RWPE2 (cell line): Measurements from ENCODE around the gene GALNT7.

Source experiments
- ATAC-seq: fragments of 200-7000 bp; cut with Tn5 transposase; 3 replicates; pipeline ENCODE4 v1.9.1; 2021; ENCODE audit warnings: low read depth
- DNase-seq: peaks from one replicate; pipeline ENCODE4 v3.0.0-alpha.2; 2020; ENCODE audit warnings: low spot score
- H3K27ac ChIP-seq: fragments of 450-650 bp; 2 replicates; pipeline ENCODE4 v1.5.1; 2017; ENCODE audit warnings: mild to moderate bottlenecking; ENCODE audit not compliant: poor library complexity, severe bottlenecking
- H3K27me3 ChIP-seq: fragments of 250-450 bp; sonication (Bioruptor Pico); 2 replicates; pipeline ENCODE4 v1.5.1; 2021; ENCODE audit warnings: mild to moderate bottlenecking, moderate library complexity; ENCODE audit not compliant: insufficient read depth, poor library complexity, severe bottlenecking
- H3K36me3 ChIP-seq: fragments of 250-450 bp; sonication (Bioruptor Pico); 2 replicates; pipeline ENCODE4 v1.5.1; 2020; ENCODE audit warnings: low read depth, mild to moderate bottlenecking, moderate library complexity
- H3K4me1 ChIP-seq: fragments of 250-450 bp; sonication (Bioruptor Pico); 2 replicates; pipeline ENCODE4 v1.5.1; 2021; ENCODE audit warnings: mild to moderate bottlenecking, moderate library complexity; ENCODE audit not compliant: insufficient read depth, poor library complexity, severe bottlenecking
- H3K4me3 ChIP-seq: fragments of 250-450 bp; sonication (Bioruptor Pico); 2 replicates; pipeline ENCODE4 v1.5.1; 2021; ENCODE audit warnings: mild to moderate bottlenecking, moderate library complexity; ENCODE audit not compliant: severe bottlenecking
- H3K9me3 ChIP-seq: fragments of 250-450 bp; sonication (Bioruptor Pico); 2 replicates; pipeline ENCODE4 v1.5.1; 2021; ENCODE audit warnings: mild to moderate bottlenecking, moderate library complexity; ENCODE audit not compliant: severe bottlenecking
- TF ChIP-seq, protein P1 (sequence below): fragments of 450-650 bp; IDR thresholded peaks from one replicate; pipeline ENCODE4 v1.5.1; 2017; ENCODE audit warnings: mild to moderate bottlenecking, moderate library complexity; ENCODE audit not compliant: poor library complexity, severe bottlenecking

The GALNT7 gene

DNA sequence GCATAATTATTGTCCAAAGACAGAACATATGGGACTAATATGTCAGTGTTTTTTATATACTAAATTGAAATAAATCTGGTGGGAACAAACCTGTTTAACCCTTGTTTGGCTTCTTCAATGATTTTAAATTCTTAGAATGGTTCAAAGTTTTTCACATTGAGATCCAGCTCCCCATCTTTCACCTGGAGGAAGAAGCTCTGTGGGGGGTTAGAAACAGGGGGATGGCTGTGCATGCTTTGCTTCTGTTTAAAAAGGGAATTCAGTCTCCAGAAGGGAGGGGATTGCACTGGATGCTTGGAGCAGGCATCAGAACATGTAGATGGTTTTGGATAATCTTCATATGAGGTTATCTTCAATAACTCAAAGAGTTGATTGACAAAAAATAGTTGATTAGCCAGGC lies 72.1 kb downstream of the GALNT7 start:
- no peak overlapping the region for H3K4me3 ChIP-seq
- H3K4me1 ChIP-seq: peaks cover 14% of the 10 kb centered on the region
- H3K36me3 ChIP-seq: no peaks in the 10 kb centered on the region

DNA sequence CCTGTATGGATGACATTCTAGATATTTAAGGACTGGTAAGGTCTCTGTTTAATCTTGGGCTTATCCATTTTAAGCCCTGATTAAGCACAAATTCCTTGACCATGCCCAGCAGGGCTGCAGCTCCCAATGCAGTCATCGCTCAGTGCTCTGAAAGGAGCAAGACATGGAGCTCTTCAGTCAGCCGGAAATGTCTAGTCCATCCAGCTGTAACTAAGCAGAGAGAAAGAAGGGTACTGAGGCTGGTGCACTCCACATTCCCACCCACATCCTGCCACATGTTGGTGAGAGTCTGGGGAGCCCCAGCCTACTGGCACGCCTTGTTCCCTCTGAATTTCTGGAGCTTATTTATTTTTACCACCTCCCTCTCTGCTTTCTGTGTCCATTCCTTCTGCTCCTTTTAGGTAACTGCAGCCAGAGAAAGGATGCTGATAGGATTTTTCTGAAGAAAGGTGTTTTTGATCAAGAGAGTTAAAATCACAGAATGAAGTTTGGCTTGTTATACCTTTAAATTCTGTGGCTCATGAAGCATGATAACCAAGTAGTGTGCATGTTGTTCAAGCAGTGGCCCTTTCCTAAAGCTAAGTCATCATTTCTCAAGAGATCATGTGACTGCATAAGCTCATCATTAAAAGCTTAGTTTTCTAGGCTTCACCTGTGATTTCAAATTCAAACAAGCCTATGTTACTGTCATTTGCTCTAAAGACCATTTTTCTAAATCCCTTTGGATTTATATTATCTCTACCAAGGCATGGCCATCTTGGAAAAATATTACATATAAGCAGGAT lies 74.0 kb downstream of the GALNT7 start:
- TF ChIP-seq, protein P1, sequence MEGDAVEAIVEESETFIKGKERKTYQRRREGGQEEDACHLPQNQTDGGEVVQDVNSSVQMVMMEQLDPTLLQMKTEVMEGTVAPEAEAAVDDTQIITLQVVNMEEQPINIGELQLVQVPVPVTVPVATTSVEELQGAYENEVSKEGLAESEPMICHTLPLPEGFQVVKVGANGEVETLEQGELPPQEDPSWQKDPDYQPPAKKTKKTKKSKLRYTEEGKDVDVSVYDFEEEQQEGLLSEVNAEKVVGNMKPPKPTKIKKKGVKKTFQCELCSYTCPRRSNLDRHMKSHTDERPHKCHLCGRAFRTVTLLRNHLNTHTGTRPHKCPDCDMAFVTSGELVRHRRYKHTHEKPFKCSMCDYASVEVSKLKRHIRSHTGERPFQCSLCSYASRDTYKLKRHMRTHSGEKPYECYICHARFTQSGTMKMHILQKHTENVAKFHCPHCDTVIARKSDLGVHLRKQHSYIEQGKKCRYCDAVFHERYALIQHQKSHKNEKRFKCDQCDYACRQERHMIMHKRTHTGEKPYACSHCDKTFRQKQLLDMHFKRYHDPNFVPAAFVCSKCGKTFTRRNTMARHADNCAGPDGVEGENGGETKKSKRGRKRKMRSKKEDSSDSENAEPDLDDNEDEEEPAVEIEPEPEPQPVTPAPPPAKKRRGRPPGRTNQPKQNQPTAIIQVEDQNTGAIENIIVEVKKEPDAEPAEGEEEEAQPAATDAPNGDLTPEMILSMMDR: no peak
- Histone ChIP-seq H3K9me3 (no peaks in the 10 kb centered on the region), H3K4me3 (no peak overlapping the region), H3K4me1 (peaks cover 14% of the 10 kb centered on the region), H3K27me3 (no peaks in the 10 kb centered on the region), H3K36me3 (no peaks in the 10 kb centered on the region), H3K27ac (peak overlapping the region; percentile 43)
- DNase-seq: no peak
- peak; percentile 7; the same call in 1 of the 3 replicates for ATAC-seq

More for the DNA sequence above, 72.1 kb downstream of the GALNT7 start:
- Histone ChIP-seq H3K9me3 (no peaks in the 10 kb centered on the region), H3K27ac (no peak overlapping the region), H3K27me3 (no peaks in the 10 kb centered on the region)
- TF ChIP-seq, protein P1: no peak
- ATAC-seq (no peak), DNase-seq (no peak)

DNA sequence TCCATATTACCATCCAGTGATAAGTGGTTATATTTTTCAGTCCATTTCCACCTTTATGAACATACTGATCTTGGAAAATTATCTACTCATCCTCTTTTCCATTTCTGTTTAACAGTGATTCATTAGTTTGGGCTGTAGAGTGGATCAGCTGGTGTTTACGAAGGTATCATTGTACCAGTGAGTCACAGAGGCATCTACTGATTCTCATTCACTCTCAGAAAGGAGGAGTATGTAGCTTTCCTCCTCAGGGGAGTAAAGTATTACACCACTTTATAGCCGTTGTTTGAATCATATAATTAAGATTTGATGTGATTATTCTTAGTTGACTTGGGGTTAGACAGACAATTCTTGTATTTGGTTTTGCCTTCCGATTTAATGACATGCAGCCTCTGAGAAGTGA lies 74.7 kb downstream of the GALNT7 start:
- H3K4me3 ChIP-seq: no peak overlapping the region
- H3K36me3 ChIP-seq: no peaks in the 10 kb centered on the region
- H3K4me1 ChIP-seq: peaks cover 14% of the 10 kb centered on the region
- peak overlapping the region; percentile 43 for H3K27ac ChIP-seq
- TF ChIP-seq, protein P1: no peak
- H3K27me3 ChIP-seq: no peaks in the 10 kb centered on the region
- H3K9me3 ChIP-seq: no peaks in the 10 kb centered on the region
- peak; percentile 100 for ATAC-seq
- DNase-seq: no peak

DNA sequence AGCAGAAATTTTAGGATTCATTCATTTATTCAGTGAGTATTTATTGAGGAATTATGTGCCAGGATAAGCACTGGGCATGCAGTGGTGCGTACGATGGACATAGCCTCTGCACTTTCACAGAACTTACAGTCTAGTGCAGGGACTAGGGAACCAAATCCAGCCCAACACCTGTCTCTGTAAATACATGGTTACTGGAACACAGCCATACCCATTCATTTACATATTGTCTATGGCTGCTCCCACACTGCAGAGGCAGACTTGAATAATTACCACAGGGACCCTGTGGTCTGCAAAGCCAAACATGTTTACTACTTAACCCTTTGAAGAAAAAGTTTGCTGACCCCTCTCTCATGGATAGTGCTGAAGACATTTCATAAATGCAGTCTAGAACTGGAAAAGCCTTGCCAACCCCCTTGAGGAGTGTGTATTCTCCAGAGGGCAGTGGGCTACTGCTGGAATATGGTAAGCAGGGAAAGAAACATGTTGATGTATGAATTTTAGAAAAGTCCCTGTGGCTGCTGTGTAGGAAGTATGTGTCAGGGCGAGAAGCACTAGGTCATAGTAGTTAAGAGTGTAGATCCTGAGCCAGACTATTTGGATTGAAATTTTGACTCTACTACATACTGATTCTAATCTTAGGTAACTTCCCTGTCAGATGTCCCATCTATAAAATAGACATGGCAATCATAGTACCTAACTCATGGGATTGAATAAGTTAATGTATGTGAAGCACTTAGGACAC lies 75.5 kb downstream of the GALNT7 start:
- TF ChIP-seq, protein P1: no peak

More for the DNA sequence above, 75.5 kb downstream of the GALNT7 start:
- Histone ChIP-seq H3K36me3 (no peaks in the 10 kb centered on the region), H3K27me3 (no peaks in the 10 kb centered on the region), H3K4me1 (peaks cover 14% of the 10 kb centered on the region), H3K27ac (no peak overlapping the region), H3K4me3 (no peak overlapping the region), H3K9me3 (no peaks in the 10 kb centered on the region)
- ATAC-seq (no peak), DNase-seq (no peak)
